SK-N-SH treated with all-trans-retinoic acid at 6 μM for 48 hours (cell line): ENCODE measurements around the gene LIPN.

Experiments used
- ATAC-seq: fragments of 200-7000 bp; cut with Tn5 transposase; 3 replicates; pipeline ENCODE4 v1.9.1; 2020; ENCODE audit warnings: mild to moderate bottlenecking, moderate library complexity
- ARNTL ChIP-seq: fragments of 450-650 bp; formaldehyde crosslinking; IDR thresholded peaks from 2 replicates; pipeline ENCODE4 v1.5.0; 2020; ENCODE audit warnings: low read depth, mild to moderate bottlenecking, moderate library complexity, borderline replicate concordance
- CREB5 ChIP-seq: fragments of 250-450 bp; sonication (Bioruptor Pico); IDR thresholded peaks from 2 replicates; pipeline ENCODE4 v1.5.1; 2020; ENCODE audit warnings: low read depth, mild to moderate bottlenecking, moderate library complexity
- CSDC2 ChIP-seq: fragments of 250-450 bp; sonication (Bioruptor Pico); IDR thresholded peaks from 2 replicates; pipeline ENCODE4 v1.5.0; 2020; ENCODE audit warnings: mild to moderate bottlenecking, moderate library complexity
- CSRNP3 ChIP-seq: fragments of 250-450 bp; sonication (Bioruptor Pico); IDR thresholded peaks from 2 replicates; pipeline ENCODE4 v1.5.1; 2021; ENCODE audit warnings: mild to moderate bottlenecking, moderate library complexity
- ESRRG ChIP-seq: fragments of 250-450 bp; sonication (Bioruptor Pico); IDR thresholded peaks from 2 replicates; pipeline ENCODE4 v1.6.1; 2021; ENCODE audit warnings: mild to moderate bottlenecking
- GLIS3 ChIP-seq: fragments of 250-450 bp; sonication (Bioruptor Pico); IDR thresholded peaks from 2 replicates; pipeline ENCODE4 v1.5.0; 2020; ENCODE audit warnings: mild to moderate bottlenecking, moderate library complexity
- ISL1 ChIP-seq: fragments of 250-450 bp; sonication (Bioruptor Pico); IDR thresholded peaks from 2 replicates; pipeline ENCODE4 v2.1.2; 2022; ENCODE audit warnings: mild to moderate bottlenecking, moderate library complexity
- OSR1 ChIP-seq: fragments of 250-450 bp; sonication (Bioruptor Pico); IDR thresholded peaks from 2 replicates; pipeline ENCODE4 v1.8.0; 2022; ENCODE audit warnings: moderate library complexity, mild to moderate bottlenecking, inconsistent platforms
- PATZ1 ChIP-seq: fragments of 250-450 bp; sonication (Bioruptor Pico); IDR thresholded peaks from 2 replicates; pipeline ENCODE4 v1.8.0; 2020; ENCODE audit warnings: mild to moderate bottlenecking, moderate library complexity, borderline replicate concordance
- POU6F1 ChIP-seq: fragments of 250-450 bp; sonication (Bioruptor Pico); IDR thresholded peaks from 2 replicates; pipeline ENCODE4 v1.8.0; 2021; ENCODE audit warnings: low read depth, mild to moderate bottlenecking, moderate library complexity, borderline replicate concordance
- PPARA ChIP-seq: fragments of 250-450 bp; sonication (Bioruptor Pico); IDR thresholded peaks from 2 replicates; pipeline ENCODE4 v1.5.0; 2020; ENCODE audit warnings: mild to moderate bottlenecking, borderline replicate concordance
- RARB ChIP-seq: fragments of 250-450 bp; sonication (Bioruptor Pico); IDR thresholded peaks from 2 replicates; pipeline ENCODE4 v1.8.0; 2021; ENCODE audit warnings: mild to moderate bottlenecking, moderate library complexity
- SNAI2 ChIP-seq: fragments of 250-450 bp; sonication (Bioruptor Pico); IDR thresholded peaks from 2 replicates; pipeline ENCODE4 v1.5.0; 2020; ENCODE audit warnings: mild to moderate bottlenecking, moderate library complexity
- TOX ChIP-seq: fragments of 250-450 bp; sonication (Bioruptor Pico); IDR thresholded peaks from 2 replicates; pipeline ENCODE4 v1.8.0; 2021; ENCODE audit warnings: mild to moderate bottlenecking, moderate library complexity, borderline replicate concordance
- TSHZ2 ChIP-seq: fragments of 250-450 bp; sonication (Bioruptor Pico); IDR thresholded peaks from 2 replicates; pipeline ENCODE4 v1.5.0; 2020; ENCODE audit warnings: mild to moderate bottlenecking, moderate library complexity
- ZC3H10 ChIP-seq: fragments of 250-450 bp; sonication (Bioruptor Pico); IDR thresholded peaks from 2 replicates; pipeline ENCODE4 v1.5.1; 2021; ENCODE audit warnings: mild to moderate bottlenecking, moderate library complexity
- ZFP3 ChIP-seq: fragments of 250-450 bp; sonication (Bioruptor Pico); IDR thresholded peaks from 2 replicates; pipeline ENCODE4 v1.5.0; 2020; ENCODE audit warnings: mild to moderate bottlenecking, moderate library complexity
- ZFP30 ChIP-seq: fragments of 450-650 bp; formaldehyde crosslinking; IDR thresholded peaks from 2 replicates; pipeline ENCODE4 v1.5.0; 2022; ENCODE audit warnings: mild to moderate bottlenecking, moderate library complexity
- ZNF565 ChIP-seq: fragments of 450-650 bp; formaldehyde crosslinking; conservative IDR thresholded peaks from 2 replicates; pipeline ENCODE4 v1.5.0; 2020; ENCODE audit warnings: low read depth, mild to moderate bottlenecking, moderate library complexity
- ZNF70 ChIP-seq: fragments of 450-650 bp; formaldehyde crosslinking; IDR thresholded peaks from 2 replicates; pipeline ENCODE4 v1.5.0; 2020; ENCODE audit warnings: mild to moderate bottlenecking, moderate library complexity
- ZNF8 ChIP-seq: fragments of 450-650 bp; formaldehyde crosslinking; IDR thresholded peaks from 2 replicates; pipeline ENCODE4 v1.5.0; 2020; ENCODE audit warnings: mild to moderate bottlenecking, moderate library complexity

LIPN gene

GRCh38 chr10:88759366-88760101 is at the start of gene LIPN:
TSS of gene LIPN (plus strand) at chr10:88760020. CDS start at chr10:88761406, 1,386 bp downstream.
- TF ChIP-seq RARB (CRISPR knock-in tag): no peak
- TF ChIP-seq GLIS3 (CRISPR knock-in tag): no peak
- TF ChIP-seq ISL1 (CRISPR knock-in tag): no peak
- TF ChIP-seq ZNF8 (CRISPR knock-in tag): no peak
- no peak for TF ChIP-seq ZFP30 (CRISPR knock-in tag)
- TF ChIP-seq OSR1: no peak
- TF ChIP-seq POU6F1: no peak
- no peak for TF ChIP-seq PPARA (CRISPR knock-in tag)
- TF ChIP-seq CREB5: no peak
- TF ChIP-seq ZNF565: no peak
- no peak for TF ChIP-seq ESRRG
- no peak for TF ChIP-seq ZNF70
- TF ChIP-seq CSRNP3: no peak
- TF ChIP-seq PATZ1 (CRISPR knock-in tag): no peak
- no peak for TF ChIP-seq TOX (CRISPR knock-in tag)
- TF ChIP-seq ZFP3 (CRISPR knock-in tag): no peak
- TF ChIP-seq CSDC2: no peak
- TF ChIP-seq ARNTL (CRISPR knock-in tag): no peak
- TF ChIP-seq TSHZ2 (CRISPR knock-in tag): no peak
- no peak for TF ChIP-seq ZC3H10 (CRISPR knock-in tag)
- ATAC-seq: no peak

- no peak for TF ChIP-seq ZC3H10 (CRISPR knock-in tag)
- TF ChIP-seq, all 23 proteins: peak for 0
- ATAC-seq: no peak
These were observed 44.3 kb upstream of the LIPN start for GRCh38 chr10:88715517-88715916.

- no peak for ATAC-seq
- no peak for TF ChIP-seq ZNF8 (CRISPR knock-in tag)
- no peak for TF ChIP-seq ESRRG
- no peak for TF ChIP-seq RARB (CRISPR knock-in tag)
- TF ChIP-seq SNAI2 (CRISPR knock-in tag): no peak
- TF ChIP-seq ZNF70: no peak
- TF ChIP-seq ZNF565: no peak
- no peak for TF ChIP-seq PPARA (CRISPR knock-in tag)
- TF ChIP-seq OSR1: no peak
- no peak for TF ChIP-seq ZFP30 (CRISPR knock-in tag)
- no peak for TF ChIP-seq ISL1 (CRISPR knock-in tag)
- TF ChIP-seq POU6F1: no peak
- TF ChIP-seq TSHZ2 (CRISPR knock-in tag): no peak
- TF ChIP-seq ZC3H10 (CRISPR knock-in tag): no peak
- TF ChIP-seq ZFP3 (CRISPR knock-in tag): no peak
- TF ChIP-seq TOX (CRISPR knock-in tag): no peak
These were observed 38.4 kb upstream of the LIPN start for GRCh38 chr10:88721392-88721791.
